Liver (tissue), 3 donors: ENCODE measurements around the gene CD96.

ENCODE experiments used
- EGR1 ChIP-seq, 2 donors: IDR thresholded peaks; 2 replicates each; pipeline ENCODE4 v1.6.1; 2016 to 2018; ENCODE audit warnings: antibody characterized with exemption in 2 of 2, low read depth in 2 of 2
- FOXA2 ChIP-seq: IDR thresholded peaks from 2 replicates; pipeline ENCODE4 v1.6.1; 2016; ENCODE audit warnings: antibody characterized with exemption
- GABPA ChIP-seq, 2 donors: IDR thresholded peaks in 1 of 2; conservative IDR thresholded peaks in 1 of 2; 2 replicates each; pipeline ENCODE4 v1.6.1; 2016; ENCODE audit warnings: antibody characterized with exemption in 2 of 2, mild to moderate bottlenecking in 1 of 2, moderate library complexity in 1 of 2
- JUND ChIP-seq, 2 donors: IDR thresholded peaks; 2 replicates each; pipeline ENCODE4 v1.6.1; 2016; ENCODE audit warnings: antibody characterized with exemption in 2 of 2
- RAD21 ChIP-seq, 2 donors: IDR thresholded peaks; 2 replicates each; pipeline ENCODE4 v1.6.1; 2016; ENCODE audit warnings: antibody characterized with exemption in 2 of 2, mild to moderate bottlenecking in 2 of 2
- RXRA ChIP-seq, 2 donors: IDR thresholded peaks; 2 replicates each; pipeline ENCODE4 v1.6.1; 2017 to 2018; ENCODE audit warnings: antibody characterized with exemption in 2 of 2, mild to moderate bottlenecking in 1 of 2
- SP1 ChIP-seq: IDR thresholded peaks from 2 replicates; pipeline ENCODE4 v1.6.1; 2018; ENCODE audit warnings: antibody characterized with exemption, mild to moderate bottlenecking
- TAF1 ChIP-seq: conservative IDR thresholded peaks from 2 replicates; pipeline ENCODE4 v1.6.1; 2016; ENCODE audit warnings: antibody characterized with exemption, mild to moderate bottlenecking
- YY1 ChIP-seq: IDR thresholded peaks from 2 replicates; pipeline ENCODE4 v1.6.1; 2016; ENCODE audit warnings: antibody characterized with exemption, mild to moderate bottlenecking
- TF ChIP-seq, protein P1 (sequence below): fragments of 150-350 bp; IDR thresholded peaks from 2 replicates; pipeline ENCODE4 v1.5.1; 2017; ENCODE audit warnings: improper control_type of control experiment, low read depth, low read length; ENCODE audit not compliant: missing input control
- TF ChIP-seq, protein P2 (sequence below): IDR thresholded peaks from 2 replicates; pipeline ENCODE4 v1.6.1; 2016; ENCODE audit warnings: antibody characterized with exemption
- TF ChIP-seq, protein P3 (sequence below): IDR thresholded peaks from 2 replicates; pipeline ENCODE4 v1.6.1; 2016; ENCODE audit warnings: antibody characterized with exemption, mild to moderate bottlenecking
- TF ChIP-seq, protein P4 (sequence below): IDR thresholded peaks from 2 replicates; pipeline ENCODE4 v1.6.1; 2016; ENCODE audit warnings: antibody characterized with exemption
- donor health status: healthy.
- donor health status: healthy.

DNA sequence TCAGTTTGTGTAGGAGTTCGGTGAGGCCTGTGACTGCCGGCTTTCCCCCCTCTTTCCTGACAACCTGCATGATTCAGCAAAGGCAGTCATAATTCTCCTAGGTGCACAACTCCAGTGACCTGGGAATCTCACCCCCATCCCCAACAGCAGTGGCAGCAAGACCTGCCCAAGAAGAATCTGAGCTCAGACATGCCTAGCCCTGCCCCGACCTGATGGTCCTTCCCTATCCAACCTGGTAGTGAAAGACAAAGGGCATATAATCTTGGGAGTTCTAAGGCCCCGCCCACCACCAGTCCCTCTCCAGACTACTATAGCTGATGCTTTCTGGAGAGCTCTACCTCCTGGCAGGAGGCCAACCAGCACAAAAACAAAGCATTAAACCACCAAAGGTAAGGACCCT is 97.3 kb downstream of the CD96 start:
- no peak for TF ChIP-seq JUND (IDR thresholded peaks at IDR 0.05)
- TF ChIP-seq, protein P1, sequence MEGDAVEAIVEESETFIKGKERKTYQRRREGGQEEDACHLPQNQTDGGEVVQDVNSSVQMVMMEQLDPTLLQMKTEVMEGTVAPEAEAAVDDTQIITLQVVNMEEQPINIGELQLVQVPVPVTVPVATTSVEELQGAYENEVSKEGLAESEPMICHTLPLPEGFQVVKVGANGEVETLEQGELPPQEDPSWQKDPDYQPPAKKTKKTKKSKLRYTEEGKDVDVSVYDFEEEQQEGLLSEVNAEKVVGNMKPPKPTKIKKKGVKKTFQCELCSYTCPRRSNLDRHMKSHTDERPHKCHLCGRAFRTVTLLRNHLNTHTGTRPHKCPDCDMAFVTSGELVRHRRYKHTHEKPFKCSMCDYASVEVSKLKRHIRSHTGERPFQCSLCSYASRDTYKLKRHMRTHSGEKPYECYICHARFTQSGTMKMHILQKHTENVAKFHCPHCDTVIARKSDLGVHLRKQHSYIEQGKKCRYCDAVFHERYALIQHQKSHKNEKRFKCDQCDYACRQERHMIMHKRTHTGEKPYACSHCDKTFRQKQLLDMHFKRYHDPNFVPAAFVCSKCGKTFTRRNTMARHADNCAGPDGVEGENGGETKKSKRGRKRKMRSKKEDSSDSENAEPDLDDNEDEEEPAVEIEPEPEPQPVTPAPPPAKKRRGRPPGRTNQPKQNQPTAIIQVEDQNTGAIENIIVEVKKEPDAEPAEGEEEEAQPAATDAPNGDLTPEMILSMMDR, result no peak
- TF ChIP-seq, protein P2, sequence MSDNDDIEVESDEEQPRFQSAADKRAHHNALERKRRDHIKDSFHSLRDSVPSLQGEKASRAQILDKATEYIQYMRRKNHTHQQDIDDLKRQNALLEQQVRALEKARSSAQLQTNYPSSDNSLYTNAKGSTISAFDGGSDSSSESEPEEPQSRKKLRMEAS, result no peak
- TF ChIP-seq, protein P3, sequence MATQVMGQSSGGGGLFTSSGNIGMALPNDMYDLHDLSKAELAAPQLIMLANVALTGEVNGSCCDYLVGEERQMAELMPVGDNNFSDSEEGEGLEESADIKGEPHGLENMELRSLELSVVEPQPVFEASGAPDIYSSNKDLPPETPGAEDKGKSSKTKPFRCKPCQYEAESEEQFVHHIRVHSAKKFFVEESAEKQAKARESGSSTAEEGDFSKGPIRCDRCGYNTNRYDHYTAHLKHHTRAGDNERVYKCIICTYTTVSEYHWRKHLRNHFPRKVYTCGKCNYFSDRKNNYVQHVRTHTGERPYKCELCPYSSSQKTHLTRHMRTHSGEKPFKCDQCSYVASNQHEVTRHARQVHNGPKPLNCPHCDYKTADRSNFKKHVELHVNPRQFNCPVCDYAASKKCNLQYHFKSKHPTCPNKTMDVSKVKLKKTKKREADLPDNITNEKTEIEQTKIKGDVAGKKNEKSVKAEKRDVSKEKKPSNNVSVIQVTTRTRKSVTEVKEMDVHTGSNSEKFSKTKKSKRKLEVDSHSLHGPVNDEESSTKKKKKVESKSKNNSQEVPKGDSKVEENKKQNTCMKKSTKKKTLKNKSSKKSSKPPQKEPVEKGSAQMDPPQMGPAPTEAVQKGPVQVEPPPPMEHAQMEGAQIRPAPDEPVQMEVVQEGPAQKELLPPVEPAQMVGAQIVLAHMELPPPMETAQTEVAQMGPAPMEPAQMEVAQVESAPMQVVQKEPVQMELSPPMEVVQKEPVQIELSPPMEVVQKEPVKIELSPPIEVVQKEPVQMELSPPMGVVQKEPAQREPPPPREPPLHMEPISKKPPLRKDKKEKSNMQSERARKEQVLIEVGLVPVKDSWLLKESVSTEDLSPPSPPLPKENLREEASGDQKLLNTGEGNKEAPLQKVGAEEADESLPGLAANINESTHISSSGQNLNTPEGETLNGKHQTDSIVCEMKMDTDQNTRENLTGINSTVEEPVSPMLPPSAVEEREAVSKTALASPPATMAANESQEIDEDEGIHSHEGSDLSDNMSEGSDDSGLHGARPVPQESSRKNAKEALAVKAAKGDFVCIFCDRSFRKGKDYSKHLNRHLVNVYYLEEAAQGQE, result no peak
- no peak for TF ChIP-seq RXRA (IDR thresholded peaks at IDR 0.05)
- TF ChIP-seq RAD21 (IDR thresholded peaks at IDR 0.05), result no peak
- TF ChIP-seq, protein P4, sequence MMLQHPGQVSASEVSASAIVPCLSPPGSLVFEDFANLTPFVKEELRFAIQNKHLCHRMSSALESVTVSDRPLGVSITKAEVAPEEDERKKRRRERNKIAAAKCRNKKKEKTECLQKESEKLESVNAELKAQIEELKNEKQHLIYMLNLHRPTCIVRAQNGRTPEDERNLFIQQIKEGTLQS, result no peak
- no peak for TF ChIP-seq TAF1
- TF ChIP-seq FOXA2, result no peak
- no peak for TF ChIP-seq SP1
- TF ChIP-seq EGR1 (IDR thresholded peaks at IDR 0.05; ENCODE audit: low read depth in 2 of 2), result no peak
- no peak for TF ChIP-seq GABPA (IDR thresholded peaks at IDR 0.05 in 1 of 2, conservative IDR thresholded peaks at IDR 0.05 in 1 of 2)
- TF ChIP-seq YY1, result no peak
